Measurements from ENCODE around the gene OR10A3.

- no peak for TF ChIP-seq CTCF (IDR thresholded peaks at IDR 0.05; ENCODE audit: low read length)
- TF ChIP-seq EZH2 (IDR thresholded peaks at IDR 0.05; ENCODE audit: borderline replicate concordance, low read length): no peak
Observed at GRCh38 chr11:7955191-7955590, 13.7 kb upstream of the OR10A3 start.

Measured in OCI-LY1 (cell line).